NCI-H2029 (cell line): ENCODE measurements around the gene DOC2A.
"Not testable (repeated sequence)": the region's sequence is repeated elsewhere in the genome, so short reads cannot be mapped to it uniquely, and the experiment has no call there.

Experiments used
- DNase-seq: peaks from one replicate; lab custom pipeline; 2025; lab: John Stamatoyannopoulos, UW

DOC2A gene

DNA sequence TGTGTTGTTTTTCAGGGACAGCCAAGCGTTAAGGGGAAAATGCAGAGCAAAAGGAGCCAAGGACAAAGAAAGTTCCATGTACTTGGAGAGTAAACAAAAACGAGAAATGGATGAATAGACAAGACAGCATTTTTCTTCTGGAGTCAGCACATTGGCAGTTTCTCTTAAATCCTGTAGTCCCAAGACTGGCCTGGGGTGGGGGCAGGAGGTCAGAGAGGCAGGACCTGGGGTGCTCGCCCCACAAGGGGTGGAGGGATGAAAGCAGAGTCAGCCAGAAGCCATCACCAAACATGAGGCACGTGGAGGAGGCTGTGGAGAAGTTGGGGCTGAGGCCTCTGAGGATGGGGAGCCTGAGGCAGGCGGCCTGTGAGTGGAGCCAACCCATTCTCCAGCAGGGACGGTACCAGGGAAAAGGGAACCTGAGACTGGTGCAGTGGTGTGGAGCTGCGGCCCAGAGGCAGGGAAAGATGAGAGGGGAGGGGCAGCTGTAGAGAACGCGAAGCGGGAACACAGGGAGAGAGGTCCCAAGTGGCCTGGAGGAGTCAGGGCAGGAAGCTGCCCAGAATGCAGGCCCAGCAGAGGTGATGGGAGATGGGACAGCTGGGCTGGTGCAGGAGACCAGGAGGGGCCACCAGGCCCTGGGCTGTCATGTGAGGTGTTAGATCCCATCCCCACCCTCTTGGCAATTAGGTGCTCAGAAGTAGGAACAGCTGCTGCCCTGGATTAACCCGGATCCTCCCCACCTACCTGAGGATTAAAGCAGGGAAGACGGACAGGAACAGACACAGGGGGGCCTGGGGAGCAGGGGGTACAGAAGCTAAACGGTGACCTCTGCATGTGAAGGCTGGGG, 17.0 kb upstream of the DOC2A start:
- no peak for DNase-seq

DNA sequence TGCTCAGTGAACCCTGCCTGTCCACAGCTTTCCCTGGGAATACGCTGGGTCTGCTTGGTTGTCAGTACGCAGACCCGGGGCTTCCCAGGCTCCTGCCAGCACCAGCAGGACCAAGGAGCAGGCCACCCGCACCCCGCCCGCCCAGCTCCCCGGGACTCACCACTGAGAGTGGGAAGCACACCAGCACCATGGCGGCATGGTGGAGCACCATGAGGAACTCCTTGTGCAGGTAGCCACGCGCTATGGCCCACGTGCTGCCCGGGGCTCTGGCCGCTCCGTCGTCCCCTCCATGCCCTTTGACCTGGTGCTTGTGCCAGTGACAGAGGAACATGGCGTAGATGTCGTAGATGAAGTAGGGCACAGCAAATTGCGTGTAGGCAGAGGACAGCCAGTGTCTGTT, 15.6 kb upstream of the DOC2A start:
- DNase-seq, result no peak

DNA sequence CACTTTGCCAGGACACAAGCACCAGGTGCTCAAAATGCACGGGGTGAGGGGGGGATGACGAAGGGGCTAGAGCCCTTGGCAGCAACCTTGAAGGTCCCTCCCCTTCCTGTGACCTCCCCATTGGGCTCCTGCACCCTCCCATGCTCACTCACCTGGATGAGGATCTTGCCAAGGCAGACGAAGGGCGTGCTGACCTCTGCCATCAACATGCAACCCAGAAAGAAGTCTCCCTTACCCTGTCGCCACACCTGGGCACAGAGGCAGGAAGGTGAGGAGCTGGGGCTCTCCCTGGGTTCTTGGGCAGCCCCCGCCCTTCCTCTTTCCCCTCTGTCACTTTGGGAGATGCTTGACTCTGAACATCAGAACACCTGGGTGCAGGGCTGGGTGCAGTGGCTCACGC, 14.7 kb upstream of the DOC2A start:
- DNase-seq, result no peak

DNA sequence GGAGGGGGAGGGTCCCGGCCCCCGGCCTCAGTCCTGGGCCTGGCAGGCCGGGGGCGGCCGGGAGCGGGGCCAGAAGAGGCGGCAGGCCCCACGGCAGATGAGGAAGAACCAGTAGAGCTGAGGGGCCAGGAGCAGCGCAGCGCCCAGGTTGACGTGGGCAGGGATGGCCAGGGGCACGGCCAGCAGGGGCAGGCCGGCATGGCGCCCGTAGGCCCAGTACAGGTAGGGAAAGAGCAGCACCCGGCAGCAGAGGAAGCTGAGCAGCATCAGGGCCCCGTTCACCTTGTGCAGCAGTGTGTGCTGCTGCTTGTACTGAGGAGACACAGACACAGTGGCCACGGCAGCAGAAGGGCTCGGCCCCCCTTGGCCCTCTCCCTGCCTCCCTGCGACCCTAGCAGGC, 14.3 kb upstream of the DOC2A start:
- DNase-seq, result no peak

DNA sequence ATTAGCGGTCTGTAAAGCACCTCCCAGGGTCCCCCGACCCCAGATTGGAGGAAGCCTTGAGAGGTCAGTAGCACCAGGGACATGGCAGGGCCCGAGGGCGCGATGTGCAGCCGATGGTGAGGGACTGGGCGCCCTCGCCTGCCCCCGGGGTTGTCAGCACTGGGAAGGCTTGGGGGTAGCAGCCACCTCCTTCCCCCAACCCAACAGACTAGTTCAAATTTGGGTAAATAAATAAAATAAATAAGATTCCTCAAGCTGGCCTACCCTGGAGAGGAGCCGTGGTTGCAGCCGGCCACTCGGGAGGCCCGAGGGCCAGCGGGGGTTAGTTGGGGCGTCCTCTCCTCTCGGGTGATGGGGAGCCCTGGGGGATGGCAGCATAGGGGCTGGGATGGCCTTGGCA, 13.6 kb upstream of the DOC2A start:
- no peak for DNase-seq

DNA sequence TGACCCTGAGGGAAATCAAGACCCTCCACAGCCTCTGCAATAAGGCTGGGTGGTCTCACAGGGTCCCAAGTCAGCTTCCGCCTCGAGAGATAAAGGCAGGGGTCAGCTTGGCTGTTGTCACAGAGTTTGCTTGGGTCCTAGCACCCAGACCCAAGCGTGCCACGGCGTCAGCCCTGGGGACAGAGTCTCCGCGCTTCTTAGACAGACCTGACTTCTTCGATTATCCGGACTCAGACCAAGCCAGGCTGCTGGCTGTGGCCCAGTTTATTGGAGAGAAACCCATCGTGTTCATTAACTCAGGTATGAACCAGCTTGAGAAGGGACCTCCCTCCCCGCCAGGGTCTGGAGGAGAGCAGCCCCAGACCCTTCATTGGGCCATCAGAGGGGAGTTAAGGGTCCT, 12.8 kb upstream of the DOC2A start:
- no peak for DNase-seq

DNA sequence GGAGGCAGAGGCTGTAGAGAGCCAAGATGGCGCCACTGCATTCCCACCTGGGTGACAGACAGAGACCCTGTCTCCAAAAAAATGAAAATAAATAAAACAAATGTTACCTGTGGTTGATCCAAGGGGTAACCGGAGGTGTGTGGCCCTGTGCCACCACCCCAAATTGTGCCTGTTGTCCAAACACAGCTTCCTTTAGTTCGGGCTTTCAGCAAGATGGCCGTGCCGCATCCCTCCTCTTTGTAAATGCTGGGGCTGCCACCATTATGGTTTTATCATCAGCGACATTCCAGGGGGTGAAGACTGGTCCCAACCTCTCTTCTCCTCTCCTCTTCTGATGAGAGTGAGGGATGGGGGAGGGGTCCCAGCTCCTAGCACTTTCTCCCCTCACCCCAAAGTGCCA, 12.1 kb upstream of the DOC2A start, which contains the start of gene C16orf92:
Gene C16orf92, plus strand, starts transcription at position 312 of the 400 bp plus-strand sequence. CDS start 143 bp downstream, outside the sequence.
- no peak for DNase-seq

DNA sequence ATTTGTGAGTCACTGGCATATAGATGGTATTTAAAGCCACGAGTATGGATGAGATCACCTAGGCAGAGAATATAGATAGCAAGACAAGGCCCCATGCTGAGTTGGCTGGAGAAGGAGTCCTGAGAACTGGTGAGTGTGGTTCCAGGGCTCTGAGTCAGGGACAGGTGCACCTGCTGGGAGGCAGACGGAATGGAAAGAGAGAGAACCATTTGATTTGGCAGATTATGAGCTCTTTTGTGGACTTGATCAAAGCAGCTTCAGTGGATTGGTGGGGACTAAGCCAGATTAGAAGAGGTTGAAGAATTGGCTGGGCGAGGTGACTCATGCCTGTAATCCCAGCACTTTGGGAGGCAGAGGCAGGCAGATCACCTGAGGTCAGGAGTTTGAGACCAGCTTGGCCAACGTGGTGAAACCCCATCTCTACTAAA, 7.9 kb upstream of the DOC2A start:
- no peak for DNase-seq

DNA sequence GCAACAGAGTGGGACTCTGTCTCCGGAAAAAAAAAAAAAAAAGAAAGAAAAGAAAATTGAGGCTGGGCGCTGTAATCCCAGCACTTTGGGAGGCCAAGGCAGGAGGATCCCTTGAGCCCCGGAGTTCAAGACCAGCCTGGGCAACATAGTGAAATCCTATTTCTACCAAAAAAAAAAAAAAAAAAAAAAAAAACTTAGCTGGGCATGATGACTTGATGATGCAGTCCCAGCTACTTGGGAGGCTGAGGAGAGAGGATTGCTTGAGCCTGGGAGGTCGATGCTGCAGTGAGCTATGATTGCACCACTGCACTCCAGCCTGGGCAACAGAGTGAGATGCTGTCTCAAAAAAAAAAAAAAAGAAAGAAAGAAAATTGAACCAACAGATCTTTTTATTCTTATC, 7.1 kb upstream of the DOC2A start:
- DNase-seq, result not testable (repeated sequence)

DNA sequence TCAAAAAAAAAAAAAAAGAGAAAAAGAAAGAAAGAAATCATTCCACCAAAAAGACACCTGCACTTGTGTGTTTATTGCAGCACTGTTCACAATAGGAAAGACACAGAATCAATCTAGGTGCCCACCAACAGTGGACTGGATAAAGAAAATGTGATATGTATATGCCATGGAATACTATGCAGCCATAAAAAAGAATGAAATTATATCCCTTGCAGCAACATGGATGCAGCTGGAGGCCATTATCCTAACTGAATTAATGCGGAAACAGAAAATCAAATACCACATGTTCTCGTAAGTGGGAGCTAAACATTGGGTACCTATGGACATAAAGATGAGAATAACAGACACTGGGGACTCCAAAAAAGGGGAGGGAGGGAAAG, 6.4 kb upstream of the DOC2A start:
- DNase-seq, result no peak

DNA sequence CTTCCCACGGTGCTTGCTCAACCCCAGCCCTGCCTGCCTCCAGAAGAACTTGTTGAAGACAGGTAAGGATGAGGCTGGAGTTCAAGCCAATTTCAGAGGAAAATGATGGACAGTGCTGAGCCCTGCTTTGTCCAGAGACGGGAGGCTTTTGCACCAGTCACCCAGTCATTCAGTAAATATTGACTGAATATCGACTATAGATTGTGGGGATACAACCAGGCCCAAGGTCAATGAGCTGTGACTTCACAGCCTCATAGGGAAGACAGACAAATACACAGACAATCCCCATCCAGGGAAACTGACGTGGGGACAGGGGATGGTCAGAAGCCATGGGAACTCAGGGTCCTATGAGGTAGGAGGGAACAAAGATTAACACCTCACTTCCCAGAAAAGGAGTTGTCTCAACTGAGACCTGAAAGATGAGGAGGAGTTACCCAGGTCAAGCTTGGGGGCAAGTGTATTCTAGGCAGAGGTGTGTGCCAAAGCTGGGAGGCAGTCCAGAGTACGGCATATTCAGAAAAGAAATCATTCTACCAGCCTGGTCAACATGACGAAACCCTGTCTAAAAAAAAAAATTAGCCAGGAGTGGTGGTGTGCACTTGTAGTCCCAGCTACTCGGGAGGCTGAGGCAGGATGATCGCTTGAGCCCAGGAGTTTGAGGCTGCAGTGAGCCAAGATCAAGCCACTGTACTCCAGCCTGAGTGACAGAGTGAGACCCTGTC, 5.9 kb upstream of the DOC2A start:
- no peak for DNase-seq

DNA sequence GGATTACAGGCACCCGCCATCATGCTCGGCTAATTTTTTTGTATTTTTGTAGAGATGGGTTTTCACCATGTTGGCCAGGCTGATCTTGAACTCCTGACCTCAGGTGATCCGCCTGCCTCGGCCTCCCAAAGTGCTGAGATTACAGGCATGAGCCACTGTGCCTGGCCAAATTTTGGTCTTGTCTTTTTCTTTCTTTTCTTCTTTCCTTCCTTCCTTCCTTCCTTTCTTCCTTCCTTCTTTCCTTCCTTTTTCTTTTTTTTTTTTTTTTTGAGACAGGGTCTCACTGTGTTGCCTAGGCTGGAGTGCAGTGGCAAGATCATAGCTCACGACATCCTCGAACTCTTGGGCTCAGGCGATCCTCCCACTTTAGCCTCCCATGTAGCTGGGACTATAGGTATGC, 4.6 kb upstream of the DOC2A start:
- not testable (repeated sequence) for DNase-seq

DNA sequence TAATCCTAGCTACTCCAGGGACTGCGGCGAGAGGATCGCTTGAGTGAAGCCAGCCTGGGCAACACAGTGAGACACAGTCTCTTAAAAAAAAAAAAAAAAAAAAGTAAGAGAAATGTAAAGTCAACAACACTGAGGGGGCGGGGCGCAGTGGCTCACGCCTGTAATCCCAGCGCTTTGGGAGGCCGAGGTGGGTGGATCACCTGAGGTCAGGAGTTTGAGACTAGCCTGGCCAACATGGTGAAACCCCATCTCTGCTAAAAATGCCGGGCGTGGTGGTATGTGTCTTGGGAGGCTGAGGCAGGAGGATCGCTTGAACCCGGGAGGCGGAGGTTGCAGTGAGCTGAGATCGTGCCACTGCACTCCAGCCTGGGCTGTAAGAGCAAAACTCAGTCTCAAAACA, 1.8 kb upstream of the DOC2A start:
- not testable (repeated sequence) for DNase-seq

DNA sequence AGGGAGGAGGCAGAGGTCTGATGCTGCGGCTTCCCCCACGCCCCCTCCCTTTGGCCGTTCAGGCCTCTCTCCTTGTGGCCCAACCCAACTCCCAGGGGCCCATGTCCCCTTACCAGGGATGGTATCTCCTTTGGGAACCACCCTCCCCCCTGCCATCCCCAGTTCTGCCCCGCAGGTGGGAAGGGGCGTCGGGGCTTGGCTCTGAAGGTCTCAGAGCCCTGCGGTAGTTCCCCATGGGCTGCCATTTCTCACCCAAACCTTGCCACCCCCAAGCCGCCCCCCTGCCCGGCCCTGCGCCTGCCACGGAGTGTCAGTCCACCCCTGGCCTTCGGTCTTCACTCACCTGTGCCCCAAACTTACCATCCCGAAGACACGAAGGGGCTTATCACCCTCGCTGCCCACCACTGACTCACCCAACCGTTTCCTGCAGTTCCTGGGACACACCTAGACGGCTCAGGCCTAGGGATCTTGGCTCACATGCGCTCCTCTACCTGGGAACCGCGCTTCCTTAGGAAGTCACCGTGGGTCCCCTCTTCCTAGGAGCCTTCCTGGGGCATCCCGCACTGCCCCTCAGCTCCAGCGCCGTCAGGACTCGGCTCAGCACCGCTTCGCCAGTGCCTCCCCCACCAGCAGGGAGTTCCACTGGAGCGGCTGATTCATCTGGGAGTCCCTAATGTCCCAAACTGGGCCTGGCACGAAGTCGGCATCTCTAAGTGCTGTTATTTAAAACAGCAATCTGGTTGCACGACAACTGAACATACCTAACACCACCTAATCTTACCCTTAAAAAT, 1.1 kb upstream of the DOC2A start:
- no peak for DNase-seq

DNA sequence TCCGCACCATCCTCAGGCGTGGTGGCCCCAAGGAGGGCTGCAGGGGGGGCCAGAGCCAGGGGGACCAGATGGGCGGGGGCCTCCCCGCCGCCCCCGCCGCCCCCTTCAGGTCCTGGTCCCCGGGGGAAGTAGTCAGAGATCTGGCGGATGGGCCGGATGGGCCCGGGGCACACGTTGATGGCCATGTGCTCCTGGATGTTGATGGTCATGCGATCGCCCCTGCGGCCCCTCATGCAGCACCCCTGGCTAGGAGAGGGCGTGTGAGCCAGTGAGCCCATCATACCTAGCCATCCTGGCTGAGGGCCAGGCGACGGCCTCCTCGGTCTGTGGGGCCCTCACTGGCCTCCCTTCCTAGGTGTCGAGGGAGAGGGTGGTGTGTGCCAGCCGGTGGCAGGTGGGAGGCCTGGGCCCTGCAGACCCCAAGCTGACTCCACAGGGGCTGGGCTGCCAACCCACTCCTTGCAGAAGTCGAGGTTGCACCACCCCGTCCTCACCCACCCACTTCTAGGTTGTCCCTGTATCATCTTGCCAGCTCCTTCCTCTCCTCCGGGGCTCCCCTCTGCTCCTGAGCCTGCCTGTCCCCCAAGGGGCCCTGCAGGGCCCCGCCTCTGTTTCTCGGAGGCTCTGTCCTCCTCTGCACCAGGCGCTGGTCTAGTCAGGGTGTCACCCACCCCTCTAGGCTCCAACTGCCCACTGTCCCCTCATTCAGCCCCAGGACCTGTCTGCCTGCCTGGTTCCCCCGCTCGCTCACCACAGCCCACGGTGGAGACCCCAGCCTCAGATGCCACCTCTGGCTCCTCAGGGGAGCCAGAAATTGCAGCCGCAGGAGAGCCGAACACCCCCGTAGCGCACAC, 610 bp downstream of the DOC2A start:
- no peak for DNase-seq

DNA sequence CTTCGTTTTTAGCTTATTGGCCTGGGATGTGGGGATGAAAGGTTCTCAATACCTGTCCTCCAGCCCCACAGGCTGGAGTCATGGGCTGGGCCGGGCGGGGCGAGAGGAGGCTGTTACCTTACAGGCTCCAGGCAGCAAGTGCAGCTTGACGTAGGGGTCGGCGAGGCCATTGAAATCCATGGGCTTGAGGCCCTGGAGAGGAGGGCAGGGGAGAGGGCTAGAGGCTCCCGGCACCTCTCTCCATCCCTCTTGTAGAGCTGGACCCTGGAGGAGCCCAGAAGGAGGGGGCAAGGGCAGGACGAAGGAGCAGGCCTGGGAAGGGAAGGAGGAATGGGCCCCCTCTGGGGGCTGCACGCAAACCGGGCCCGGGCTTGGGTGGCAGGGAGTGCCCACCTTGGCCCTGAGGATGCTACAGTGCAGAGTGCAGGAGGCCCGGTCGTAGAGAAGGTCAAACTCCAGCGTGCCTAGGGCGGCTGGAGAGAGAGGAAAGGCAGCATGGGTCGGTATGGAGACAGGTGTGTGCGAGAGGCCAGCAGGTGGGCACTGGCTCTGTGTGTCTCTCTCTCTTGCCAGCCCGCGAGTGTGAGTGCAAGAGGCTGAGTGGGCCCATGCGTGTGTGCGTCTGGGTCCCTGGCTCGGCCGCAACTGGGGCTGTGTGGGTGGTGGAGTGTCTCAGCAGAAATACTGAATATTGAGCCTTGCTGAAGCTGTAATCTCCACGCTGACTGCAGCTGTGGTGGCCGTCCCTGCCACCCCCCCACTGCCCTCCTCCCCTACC, 1.6 kb downstream of the DOC2A start:
- no peak for DNase-seq

DNA sequence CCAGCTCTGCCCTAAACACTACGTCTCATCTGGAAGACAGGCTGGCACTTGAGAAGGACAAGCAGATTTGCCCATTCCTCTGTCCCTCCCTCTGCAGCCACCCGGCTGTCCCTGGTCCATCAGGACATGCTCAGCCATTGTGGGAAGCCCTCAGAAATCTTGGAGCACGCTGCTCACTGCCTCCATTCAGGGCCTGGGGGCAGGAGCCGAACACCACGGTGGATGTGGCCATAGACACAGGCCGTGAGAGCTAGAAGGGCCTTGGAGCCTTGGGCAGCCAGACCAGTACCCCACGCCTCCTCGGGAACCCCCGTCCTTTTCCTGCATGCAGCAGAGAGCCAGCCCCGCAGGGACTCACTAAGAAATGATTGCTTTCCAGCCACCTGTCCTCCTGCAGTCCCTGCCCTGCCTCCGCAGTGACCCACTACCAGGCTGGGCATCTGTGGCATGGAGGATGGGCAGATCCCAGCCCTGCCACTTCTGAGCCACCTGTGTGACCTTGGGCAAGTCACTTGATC, 3.4 kb downstream of the DOC2A start:
- DNase-seq, result no peak

DNA sequence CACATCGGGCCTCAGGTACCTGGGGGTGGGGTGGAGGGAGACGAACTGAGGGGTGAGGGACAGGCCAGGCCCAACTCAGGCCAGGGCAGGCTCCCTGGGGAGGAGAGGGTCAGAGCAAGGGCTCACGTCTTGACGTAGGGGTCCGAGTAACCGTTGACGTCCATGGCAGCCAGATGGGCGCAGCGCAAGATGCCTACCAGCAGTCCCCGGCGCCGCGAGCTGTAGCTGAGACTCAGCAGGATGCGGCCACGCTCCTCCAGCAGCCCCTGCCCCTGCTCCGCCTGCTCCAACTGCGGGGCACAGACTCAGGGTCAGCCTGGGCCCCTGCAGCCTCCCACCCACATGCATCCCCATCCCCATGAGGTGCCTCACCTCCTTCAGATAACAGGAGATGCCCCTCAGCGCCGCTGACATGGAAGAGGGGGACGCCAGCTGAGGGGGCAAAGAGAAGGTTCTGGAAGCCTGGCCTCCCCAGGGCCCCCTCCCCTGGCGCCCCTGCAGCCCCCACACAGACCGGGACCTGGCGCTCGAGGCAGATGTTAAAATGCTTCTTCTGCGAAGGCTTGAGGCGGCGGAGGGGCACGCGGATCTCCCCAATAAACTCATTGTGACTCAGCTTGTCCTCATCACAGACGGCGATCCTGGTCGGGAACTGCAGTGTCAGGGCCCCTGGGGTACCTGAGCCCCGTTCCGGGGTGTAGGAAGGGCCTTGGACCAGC, 4.0 kb downstream of the DOC2A start:
- DNase-seq, result no peak

DNA sequence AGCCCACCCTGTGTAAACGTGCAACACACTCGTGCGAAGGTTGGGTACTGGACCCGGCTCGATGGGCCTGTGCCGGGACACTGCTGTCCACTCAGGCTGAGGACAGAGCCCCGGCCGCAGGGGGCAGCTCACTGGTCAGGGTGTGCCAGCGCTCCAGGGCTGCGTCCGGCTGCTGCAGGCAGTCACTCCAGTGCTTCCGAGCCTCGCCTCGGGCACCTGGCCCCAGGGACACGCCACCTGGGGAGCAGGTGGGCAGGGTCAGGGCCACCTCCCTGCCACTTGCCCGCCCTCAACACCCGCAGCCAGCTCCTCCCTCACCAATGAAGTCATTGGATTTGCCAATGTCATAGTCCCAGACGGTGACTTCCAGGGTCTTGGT, 4.7 kb downstream of the DOC2A start:
- DNase-seq, result no peak
